GM12878 (cell line): Measurements from ENCODE around the gene TCERG1L. TPM values are rescaled to one million over a fixed set of nuclear protein-coding genes. Genes with fewer than 3 reads are reported as not detected.

ENCODE experiments used
- ATAC-seq: fragments of 200-7000 bp; cut with Tn5 transposase; 3 replicates; pipeline ENCODE4 v1.9.1; 2020; ENCODE audit warnings: mild to moderate bottlenecking, moderate library complexity
- BruUV-seq: library from RNA; stranded (reverse); fragments of 400-500 nt; replicated peaks from 2 replicates; lab custom pipeline; 2021; lab: Mats Ljungman, UMichigan
- CTCF ChIA-PET: fragments of 300-600 bp; sonication (Branson Sonifier 250); formaldehyde crosslinking; extraction: SDS; loops from one replicate; lab custom pipeline; 2021; ENCODE audit warnings: inconsistent platforms; lab: Yijun Ruan, JAX
- POLR2A ChIA-PET: fragments of 350-600 bp; formaldehyde crosslinking; extraction: SDS; loops from one replicate; lab custom pipeline; 2021; ENCODE audit warnings: inconsistent platforms; lab: Charles Lee
- RAD21 ChIA-PET: fragments of 300-600 bp; sonication (Branson Sonifier 250); formaldehyde crosslinking; loops from one replicate; lab custom pipeline; 2023; ENCODE audit warnings: antibody characterized with exemption; ENCODE audit not compliant: unreplicated experiment; lab: Charles Lee
- SMC1A ChIA-PET: fragments of 300-600 bp; sonication (Branson Sonifier 250); formaldehyde crosslinking; loops from one replicate; lab custom pipeline; 2023; ENCODE audit not compliant: unreplicated experiment, uncharacterized antibody; lab: Charles Lee
- DNase-seq: peaks from one replicate; pipeline ENCODE4 v3.0.0-alpha.2; 2011; ENCODE audit warnings: low read depth, low spot score
- FAIRE-seq: peaks from 3 replicates; lab custom pipeline; 2011; peaks lifted over from hg19 to GRCh38; lab: Jason Lieb, UNC
- H2AFZ ChIP-seq: 2 replicates; pipeline ENCODE4 v1.6.0; 2011; ENCODE audit warnings: low read depth, low read length, control low read depth; ENCODE audit not compliant: control insufficient read depth
- H3K27ac ChIP-seq: 2 replicates; pipeline ENCODE4 v1.5.1; 2011; ENCODE audit warnings: control low read depth; ENCODE audit not compliant: control insufficient read depth, insufficient read depth
- H3K27me3 ChIP-seq, 2 experiments: replicated peaks in 1 of 2; 2 replicates each; pipeline versions ENCODE4 v1.6.0 to v1.6.1; 2011; ENCODE audit warnings: low read length in 1 of 2; ENCODE audit not compliant: control insufficient read depth in 2 of 2, insufficient read depth in 2 of 2
- H3K36me3 ChIP-seq, 2 experiments: 2 replicates each; pipeline ENCODE4 v1.5.1; 2011; ENCODE audit warnings: low read length in 1 of 2; ENCODE audit not compliant: control insufficient read depth in 2 of 2, insufficient read depth in 2 of 2
- H3K4me1 ChIP-seq: 2 replicates; pipeline ENCODE4 v1.6.1; 2011; ENCODE audit warnings: mild to moderate bottlenecking, low read length, moderate library complexity, mixed read lengths; ENCODE audit not compliant: control insufficient read depth, insufficient read depth
- H3K4me2 ChIP-seq: 2 replicates; pipeline ENCODE4 v1.6.0; 2011; ENCODE audit warnings: control low read depth; ENCODE audit not compliant: control insufficient read depth, insufficient read depth
- H3K4me3 ChIP-seq: fragments of 200-600 bp; sonication (generic); 2 replicates; pipeline ENCODE4 v1.5.1; 2016
- H3K79me2 ChIP-seq: 2 replicates; pipeline ENCODE4 v1.6.0; 2011; ENCODE audit warnings: low read length; ENCODE audit not compliant: control insufficient read depth, insufficient read depth
- H3K9ac ChIP-seq: 2 replicates; pipeline ENCODE4 v1.8.0; 2011; ENCODE audit warnings: low read length, control low read depth, mixed read lengths; ENCODE audit not compliant: control insufficient read depth, insufficient read depth
- H3K9me3 ChIP-seq: replicated peaks from 3 replicates; pipeline ENCODE4 v1.5.1; 2011; ENCODE audit warnings: mild to moderate bottlenecking, low read length; ENCODE audit not compliant: control insufficient read depth, insufficient read depth
- H4K20me1 ChIP-seq: 2 replicates; pipeline ENCODE4 v1.6.0; 2011; ENCODE audit not compliant: control insufficient read depth, insufficient read depth
- BCL11A ChIP-seq: IDR thresholded peaks from 2 replicates; pipeline ENCODE4 v1.6.1; 2011; ENCODE audit warnings: low read depth, low read length
- CREM ChIP-seq: IDR thresholded peaks from 2 replicates; pipeline ENCODE4 v1.6.1; 2014; ENCODE audit warnings: antibody characterized with exemption, low read depth
- FOXK2 ChIP-seq: fragments of 450-650 bp; IDR thresholded peaks from 2 replicates; pipeline ENCODE4 v1.6.1; 2017; ENCODE audit warnings: mild to moderate bottlenecking, moderate library complexity
- HDAC6 ChIP-seq: fragments of 200-600 bp; sonication (generic); IDR thresholded peaks from one replicate; pipeline ENCODE4 v1.8.0; 2017; ENCODE audit warnings: antibody characterized with exemption; ENCODE audit not compliant: unreplicated experiment
- MEF2A ChIP-seq: IDR thresholded peaks from 2 replicates; pipeline ENCODE4 v1.6.1; 2011; ENCODE audit warnings: low read depth, mild to moderate bottlenecking, low read length, moderate library complexity; ENCODE audit not compliant: insufficient read depth
- NFYA ChIP-seq: IDR thresholded peaks from 2 replicates; pipeline ENCODE4 v1.6.1; 2011; ENCODE audit warnings: low read depth, mild to moderate bottlenecking, low read length, improper control_type of control experiment, borderline replicate concordance
- NR2C2 ChIP-seq: IDR thresholded peaks from 2 replicates; pipeline ENCODE4 v1.6.1; 2011; ENCODE audit warnings: borderline replicate concordance, low read depth; ENCODE audit not compliant: control insufficient read depth, insufficient read length
- TBL1XR1 ChIP-seq: IDR thresholded peaks from 2 replicates; pipeline ENCODE4 v1.6.1; 2012; ENCODE audit warnings: low read depth, low read length, improper control_type of control experiment
- WGBS: methylation state at CpG from one replicate; pipeline ENCODE4 v1.1.6; 2016; ENCODE audit warnings: low lambda C conversion rate; ENCODE audit not compliant: insufficient replicate concordance, insufficient coverage; ENCODE audit errors: missing lambda C conversion rate; 5-methylcytosine and 5-hydroxymethylcytosine counted together
- in situ Hi-C: fragments of 300-500 bp; cut with MboI; formaldehyde crosslinking; loops from 9 replicates; pipeline ENCODE4 v1.14.3; 2018; ENCODE audit warnings: mixed read lengths
- intact Hi-C: fragments of 100-400 bp; cut with micrococcal nuclease; formaldehyde crosslinking; loops from one replicate; pipeline ENCODE4 v1.14.2; 2022; ENCODE audit not compliant: unreplicated experiment
- polyA plus RNA-seq, 11 experiments: library from polyadenylated mRNA; depleted of rRNA in 4 of 11; unstranded in 6 of 11; stranded (reverse) in 5 of 11; fragments of >200 nt; fragmentation: Nextera tagmentation in 4 of 11; fragmentation: Illumina TruSeq in 1 of 11; extraction: Ambion mirVana in 4 of 11; extraction: Trizol in 1 of 11; gene quantifications; 1 replicate in 1 of 11; 2 replicates in 10 of 11; pipeline versions ENCODE4 v1.2.1 to v1.2.3, GENCODE V29; 2011 to 2016; ENCODE audit warnings: inconsistent platforms in 2 of 11, missing spikeins in 2 of 11, low read depth in 1 of 11
- total RNA-seq, 4 experiments: library from RNA; depleted of rRNA in 3 of 4; stranded (reverse); fragments of >200 nt in 3 of 4; fragmentation: Illumina TruSeq in 1 of 4; extraction: Trizol in 1 of 4; gene quantifications; 2 replicates each; pipeline versions ENCODE4 v1.2.1 to v1.2.3, GENCODE V29; 2013 to 2021
- TF ChIP-seq, protein P1 (sequence below): fragments of 450-650 bp; formaldehyde crosslinking; IDR thresholded peaks from 2 replicates; pipeline ENCODE4 v1.4.0; 2022; ENCODE audit warnings: mild to moderate bottlenecking, moderate library complexity

TCERG1L gene
- total and polyA plus RNA-seq, 10 of the 15 experiments (the other 5 are each of a cell fraction or from before 2014, with no cell fraction given) = not detected

DNA sequence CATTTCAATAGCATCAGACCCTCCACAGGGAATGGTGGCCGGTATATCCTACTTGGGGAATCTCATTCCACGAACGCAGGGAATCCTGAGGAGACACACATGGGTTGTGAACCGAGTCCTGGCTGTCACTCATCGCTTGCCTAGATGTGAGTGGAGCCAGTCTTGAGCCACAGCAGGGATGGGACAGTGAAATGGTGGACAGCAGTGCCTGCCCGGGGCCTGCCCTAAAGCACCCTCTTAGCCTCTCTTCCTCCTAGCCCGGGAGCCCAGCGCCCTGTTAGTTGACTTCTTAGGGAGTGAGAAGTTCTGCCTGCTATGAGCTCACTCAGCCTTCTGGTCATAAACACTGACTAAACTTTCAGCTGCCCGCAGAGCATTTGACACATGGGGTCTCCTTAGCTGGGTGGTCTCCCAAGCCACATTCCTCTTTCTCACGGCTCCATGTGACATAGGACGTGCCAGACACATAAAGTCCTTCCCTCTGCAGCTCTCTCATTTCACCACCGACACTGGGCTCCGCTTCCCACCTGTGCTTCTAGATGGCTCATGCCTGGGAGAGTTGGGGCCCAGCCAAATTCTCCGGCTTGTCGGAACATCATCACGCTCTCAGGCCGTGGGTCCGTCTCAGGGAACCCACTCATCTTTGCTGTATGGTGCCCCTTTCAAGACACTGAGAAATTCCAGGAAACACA, 60.9 kb downstream of the TCERG1L start (continued):
- TF ChIP-seq, protein P1, sequence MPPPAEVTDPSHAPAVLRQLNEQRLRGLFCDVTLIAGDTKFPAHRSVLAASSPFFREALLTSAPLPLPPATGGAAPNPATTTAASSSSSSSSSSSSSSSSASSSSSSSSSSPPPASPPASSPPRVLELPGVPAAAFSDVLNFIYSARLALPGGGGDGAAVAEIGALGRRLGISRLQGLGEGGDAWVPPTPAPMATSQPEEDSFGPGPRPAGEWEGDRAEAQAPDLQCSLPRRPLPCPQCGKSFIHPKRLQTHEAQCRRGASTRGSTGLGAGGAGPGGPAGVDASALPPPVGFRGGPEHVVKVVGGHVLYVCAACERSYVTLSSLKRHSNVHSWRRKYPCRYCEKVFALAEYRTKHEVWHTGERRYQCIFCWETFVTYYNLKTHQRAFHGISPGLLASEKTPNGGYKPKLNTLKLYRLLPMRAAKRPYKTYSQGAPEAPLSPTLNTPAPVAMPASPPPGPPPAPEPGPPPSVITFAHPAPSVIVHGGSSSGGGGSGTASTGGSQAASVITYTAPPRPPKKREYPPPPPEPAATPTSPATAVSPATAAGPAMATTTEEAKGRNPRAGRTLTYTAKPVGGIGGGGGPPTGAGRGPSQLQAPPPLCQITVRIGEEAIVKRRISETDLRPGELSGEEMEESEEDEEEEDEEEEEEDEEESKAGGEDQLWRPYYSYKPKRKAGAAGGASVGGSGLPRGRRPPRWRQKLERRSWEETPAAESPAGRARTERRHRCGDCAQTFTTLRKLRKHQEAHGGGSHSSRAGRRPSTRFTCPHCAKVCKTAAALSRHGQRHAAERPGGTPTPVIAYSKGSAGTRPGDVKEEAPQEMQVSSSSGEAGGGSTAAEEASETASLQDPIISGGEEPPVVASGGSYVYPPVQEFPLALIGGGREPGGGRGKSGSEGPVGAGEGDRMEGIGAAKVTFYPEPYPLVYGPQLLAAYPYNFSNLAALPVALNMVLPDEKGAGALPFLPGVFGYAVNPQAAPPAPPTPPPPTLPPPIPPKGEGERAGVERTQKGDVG (CRISPR knock-in tag) = no peak
- TF ChIP-seq TBL1XR1 (no peak), BCL11A (no peak), NR2C2 (no peak), HDAC6 (no peak), FOXK2 (no peak), CREM (no peak)

DNA sequence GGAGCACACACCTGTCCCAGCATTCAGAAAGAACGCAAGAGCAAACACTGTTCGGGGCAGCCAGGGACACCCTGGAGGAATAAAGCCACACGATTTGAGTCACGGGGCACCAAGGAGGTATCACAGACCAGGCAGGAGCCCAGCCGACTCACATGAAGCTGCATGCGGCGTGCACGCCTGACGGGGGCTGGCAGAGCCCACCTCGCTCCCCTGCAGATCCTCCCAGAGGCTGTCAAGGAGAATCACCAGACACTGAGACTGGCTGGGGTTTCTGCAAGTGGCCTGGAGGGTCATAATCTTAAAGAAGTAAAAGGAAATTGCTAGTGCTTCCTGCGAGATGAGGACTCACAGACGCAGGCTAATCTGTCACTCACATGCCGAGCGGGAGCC, 61.6 kb downstream of the TCERG1L start:
- Histone ChIP-seq H3K27ac (no peak overlapping the region), H3K27me3 (no peaks in the 10 kb centered on the region), H3K79me2 (no peaks in the 10 kb centered on the region), H3K9ac (no peak overlapping the region), H4K20me1 (no peaks in the 10 kb centered on the region)
- FAIRE-seq (no peak), DNase-seq (no peak), ATAC-seq (no peak)
- in situ Hi-C loops = no loop called here
- WGBS = 44% methylated on average over 14 of the region's 14 CpGs
- ChIA-PET POLR2A (no interaction called here), RAD21 (no interaction called here), SMC1A (no interaction called here)
- TF ChIP-seq MEF2A (no peak), NFYA (no peak)
- TF ChIP-seq, all 136 proteins: peak for 0
- H2AFZ ChIP-seq = no peak overlapping the region
- BruUV-seq = no TSS peak
- intact Hi-C loops = no loop called here
- CTCF ChIA-PET = no interaction called here
- no peaks in the 10 kb centered on the region; the same call in 2 of the 3 replicates for H3K9me3 ChIP-seq
- H3K4me2 ChIP-seq = no peak overlapping the region
- no peaks in the 10 kb centered on the region for H3K36me3 ChIP-seq
- no peak overlapping the region for H3K4me3 ChIP-seq
- H3K4me1 ChIP-seq = no peaks in the 10 kb centered on the region
